ENCODE results near the gene ELMO1.

DNA sequence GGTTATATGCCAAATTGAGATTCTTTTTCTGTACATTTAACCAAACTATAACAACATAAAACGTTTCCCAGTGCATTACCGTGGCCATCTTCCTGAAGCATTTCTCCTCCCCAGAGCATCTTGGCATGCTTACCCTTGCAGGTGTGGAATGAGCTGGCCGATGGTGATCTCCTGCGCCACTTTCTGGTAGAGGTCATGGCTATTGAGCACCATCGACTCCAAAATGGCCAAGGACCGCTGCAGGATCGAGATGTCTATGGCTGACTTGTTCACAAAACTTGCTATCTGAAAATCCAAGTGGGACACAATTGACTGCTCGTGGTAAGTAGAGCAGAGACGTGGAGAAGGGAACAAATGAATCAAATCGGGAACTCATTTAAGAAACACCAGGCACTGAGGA is 223.9 kb downstream of the ELMO1 start:
- TF ChIP-seq, protein P1, sequence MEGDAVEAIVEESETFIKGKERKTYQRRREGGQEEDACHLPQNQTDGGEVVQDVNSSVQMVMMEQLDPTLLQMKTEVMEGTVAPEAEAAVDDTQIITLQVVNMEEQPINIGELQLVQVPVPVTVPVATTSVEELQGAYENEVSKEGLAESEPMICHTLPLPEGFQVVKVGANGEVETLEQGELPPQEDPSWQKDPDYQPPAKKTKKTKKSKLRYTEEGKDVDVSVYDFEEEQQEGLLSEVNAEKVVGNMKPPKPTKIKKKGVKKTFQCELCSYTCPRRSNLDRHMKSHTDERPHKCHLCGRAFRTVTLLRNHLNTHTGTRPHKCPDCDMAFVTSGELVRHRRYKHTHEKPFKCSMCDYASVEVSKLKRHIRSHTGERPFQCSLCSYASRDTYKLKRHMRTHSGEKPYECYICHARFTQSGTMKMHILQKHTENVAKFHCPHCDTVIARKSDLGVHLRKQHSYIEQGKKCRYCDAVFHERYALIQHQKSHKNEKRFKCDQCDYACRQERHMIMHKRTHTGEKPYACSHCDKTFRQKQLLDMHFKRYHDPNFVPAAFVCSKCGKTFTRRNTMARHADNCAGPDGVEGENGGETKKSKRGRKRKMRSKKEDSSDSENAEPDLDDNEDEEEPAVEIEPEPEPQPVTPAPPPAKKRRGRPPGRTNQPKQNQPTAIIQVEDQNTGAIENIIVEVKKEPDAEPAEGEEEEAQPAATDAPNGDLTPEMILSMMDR (optimal IDR thresholded peaks at IDR 0.05 in 1 of 3, IDR thresholded peaks at IDR 0.05 in 1 of 3, conservative IDR thresholded peaks at IDR 0.05 in 1 of 3; ENCODE audit: extremely low read depth in 1 of 3, insufficient read depth in 2 of 3, low read length in 3 of 3) = no peak
- TF ChIP-seq EZH2 (IDR thresholded peaks at IDR 0.05; ENCODE audit: low read length) = no peak

All from keratinocyte (primary cell).